Osteoblast (primary cell): Measurements from ENCODE around the gene ESPN. TPM values are rescaled to one million over a fixed set of nuclear protein-coding genes. Genes with fewer than 3 reads are reported as not detected.

ENCODE experiments used
- DNase-seq: peaks from one replicate; pipeline ENCODE4 v3.0.0; 2011; ENCODE audit warnings: low spot score, mixed read lengths; ENCODE audit not compliant: insufficient read length; ENCODE audit errors: missing footprints
- H2AFZ ChIP-seq: 2 replicates; pipeline ENCODE4 v1.6.0; 2011; ENCODE audit warnings: mild to moderate bottlenecking, low read length
- H3K27ac ChIP-seq: 2 replicates; pipeline ENCODE4 v1.5.1; 2011; ENCODE audit warnings: mild to moderate bottlenecking, low read depth, low read length, moderate library complexity
- H3K27me3 ChIP-seq: 2 replicates; pipeline ENCODE4 v1.6.0; 2012; ENCODE audit warnings: mild to moderate bottlenecking, control low read depth, inconsistent platforms, low read length, moderate library complexity; ENCODE audit not compliant: insufficient read depth
- H3K36me3 ChIP-seq: 2 replicates; pipeline ENCODE4 v1.5.1; 2011; ENCODE audit warnings: mild to moderate bottlenecking, low read length, control low read depth, moderate library complexity; ENCODE audit not compliant: insufficient read depth
- H3K4me1 ChIP-seq: 2 replicates; pipeline ENCODE4 v1.5.1; 2011; ENCODE audit warnings: mild to moderate bottlenecking, low read length, control low read depth, moderate library complexity; ENCODE audit not compliant: insufficient read depth
- H3K4me2 ChIP-seq: 2 replicates; pipeline ENCODE4 v1.6.0; 2011; ENCODE audit warnings: mild to moderate bottlenecking, low read length; ENCODE audit not compliant: insufficient read depth
- H3K4me3 ChIP-seq: fragments of 200-600 bp; sonication (generic); 3 replicates; pipeline ENCODE4 v1.5.1; 2012; ENCODE audit warnings: mild to moderate bottlenecking, low read length, inconsistent platforms; ENCODE audit not compliant: insufficient read depth
- H3K79me2 ChIP-seq: 2 replicates; pipeline ENCODE4 v1.6.0; 2012; ENCODE audit warnings: mild to moderate bottlenecking, low read length, control low read depth, inconsistent platforms; ENCODE audit not compliant: insufficient read depth
- H3K9me3 ChIP-seq: 2 replicates; pipeline ENCODE4 v1.5.1; 2011; ENCODE audit warnings: low read depth, low read length, control low read depth
- H4K20me1 ChIP-seq: 2 replicates; pipeline ENCODE4 v1.6.0; 2012; ENCODE audit warnings: mild to moderate bottlenecking, low read length, control low read depth; ENCODE audit not compliant: insufficient read depth
- total RNA-seq: library from RNA; depleted of rRNA; stranded (reverse); fragments of >200 nt; gene quantifications from 2 replicates; pipeline ENCODE4 v1.2.3, GENCODE V29; 2012
- TF ChIP-seq, protein P1 (sequence below): IDR thresholded peaks from 2 replicates; pipeline ENCODE4 v1.5.1; 2011; ENCODE audit warnings: mild to moderate bottlenecking, low read depth, low read length, moderate library complexity; ENCODE audit errors: extremely low read depth

Gene ESPN
- total RNA-seq, 1 donor: not detected

DNA sequence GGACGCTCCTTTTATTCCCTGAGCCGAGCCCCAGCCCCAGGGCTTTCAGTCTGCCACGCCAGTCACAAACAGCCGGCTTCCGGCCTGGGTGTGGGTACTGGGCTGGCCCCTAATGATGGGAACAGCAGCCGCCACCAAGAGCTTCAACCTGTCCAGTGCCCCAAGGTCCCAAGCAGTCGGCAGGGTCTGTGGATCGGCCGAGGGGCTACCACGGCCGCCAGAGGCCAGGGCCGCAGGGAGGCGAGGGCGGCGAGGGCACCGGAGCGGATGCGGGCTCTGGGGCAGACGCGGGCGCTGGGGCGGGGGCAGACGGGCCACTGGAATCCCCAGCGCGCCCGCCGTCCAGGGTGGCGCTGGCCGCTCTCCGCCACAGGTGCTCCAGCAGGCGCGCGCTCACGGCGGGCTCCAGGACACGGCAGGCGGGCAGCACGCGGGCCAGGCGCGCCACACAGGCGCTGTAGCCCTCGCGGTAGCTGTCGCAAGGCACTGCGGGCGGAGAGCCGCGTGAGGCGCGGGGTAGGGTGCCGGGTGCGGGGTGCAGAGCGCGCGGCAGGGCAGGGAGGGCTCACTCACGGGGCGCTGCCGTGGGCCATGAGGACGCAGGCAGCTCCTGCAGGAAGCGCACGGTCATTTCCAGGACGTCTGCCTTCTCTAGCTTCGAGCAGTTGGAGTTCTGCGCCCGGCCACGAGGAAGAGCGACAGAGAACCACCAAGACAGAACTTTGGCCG lies 5.7 kb upstream of the ESPN start:
- Histone ChIP-seq H4K20me1 (peaks cover 3% of the 10 kb centered on the region), H3K36me3 (no peaks in the 10 kb centered on the region), H3K4me2 (no peak overlapping the region), H3K9me3 (no peaks in the 10 kb centered on the region), H3K79me2 (no peaks in the 10 kb centered on the region), H3K27me3 (peaks cover 88% of the 10 kb centered on the region), H2AFZ (no peak overlapping the region), H3K4me1 (peaks cover 14% of the 10 kb centered on the region), H3K27ac (no peak overlapping the region), H3K4me3 (no peak overlapping the region)
- TF ChIP-seq, protein P1, sequence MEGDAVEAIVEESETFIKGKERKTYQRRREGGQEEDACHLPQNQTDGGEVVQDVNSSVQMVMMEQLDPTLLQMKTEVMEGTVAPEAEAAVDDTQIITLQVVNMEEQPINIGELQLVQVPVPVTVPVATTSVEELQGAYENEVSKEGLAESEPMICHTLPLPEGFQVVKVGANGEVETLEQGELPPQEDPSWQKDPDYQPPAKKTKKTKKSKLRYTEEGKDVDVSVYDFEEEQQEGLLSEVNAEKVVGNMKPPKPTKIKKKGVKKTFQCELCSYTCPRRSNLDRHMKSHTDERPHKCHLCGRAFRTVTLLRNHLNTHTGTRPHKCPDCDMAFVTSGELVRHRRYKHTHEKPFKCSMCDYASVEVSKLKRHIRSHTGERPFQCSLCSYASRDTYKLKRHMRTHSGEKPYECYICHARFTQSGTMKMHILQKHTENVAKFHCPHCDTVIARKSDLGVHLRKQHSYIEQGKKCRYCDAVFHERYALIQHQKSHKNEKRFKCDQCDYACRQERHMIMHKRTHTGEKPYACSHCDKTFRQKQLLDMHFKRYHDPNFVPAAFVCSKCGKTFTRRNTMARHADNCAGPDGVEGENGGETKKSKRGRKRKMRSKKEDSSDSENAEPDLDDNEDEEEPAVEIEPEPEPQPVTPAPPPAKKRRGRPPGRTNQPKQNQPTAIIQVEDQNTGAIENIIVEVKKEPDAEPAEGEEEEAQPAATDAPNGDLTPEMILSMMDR: no peak
- peak; percentile 90 for DNase-seq

DNA sequence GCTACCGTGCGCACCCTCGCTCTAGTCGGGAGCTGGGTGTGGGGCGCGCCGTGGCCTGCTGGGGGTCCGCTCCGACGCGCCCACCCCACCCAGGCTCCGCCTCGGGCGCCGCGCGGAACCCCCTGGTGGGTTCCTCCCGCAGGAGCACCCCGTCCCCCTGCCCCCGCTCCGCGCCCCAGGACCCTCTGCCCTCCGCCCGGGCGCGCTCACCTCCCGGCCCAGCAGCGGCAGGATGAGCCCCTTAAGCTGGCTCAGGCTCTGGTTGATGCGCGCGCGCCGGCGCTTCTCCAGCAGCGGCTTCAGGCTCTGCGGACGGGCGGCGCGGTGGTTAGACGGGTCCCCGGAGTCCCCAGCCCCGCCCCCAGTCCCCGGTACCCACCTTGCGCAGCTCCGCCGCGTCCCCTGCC lies 5.2 kb upstream of the ESPN start:
- peak; percentile 82 for DNase-seq
- peaks cover 90% of the 10 kb centered on the region for H3K27me3 ChIP-seq
- no peak overlapping the region for H3K4me3 ChIP-seq
- peaks cover 14% of the 10 kb centered on the region for H3K4me1 ChIP-seq
- no peak overlapping the region for H2AFZ ChIP-seq
- H4K20me1 ChIP-seq: peaks cover 3% of the 10 kb centered on the region
- H3K79me2 ChIP-seq: no peaks in the 10 kb centered on the region
- no peaks in the 10 kb centered on the region for H3K36me3 ChIP-seq
- no peaks in the 10 kb centered on the region for H3K9me3 ChIP-seq
- H3K4me2 ChIP-seq: no peak overlapping the region
- H3K27ac ChIP-seq: no peak overlapping the region
- TF ChIP-seq, protein P1: no peak

DNA sequence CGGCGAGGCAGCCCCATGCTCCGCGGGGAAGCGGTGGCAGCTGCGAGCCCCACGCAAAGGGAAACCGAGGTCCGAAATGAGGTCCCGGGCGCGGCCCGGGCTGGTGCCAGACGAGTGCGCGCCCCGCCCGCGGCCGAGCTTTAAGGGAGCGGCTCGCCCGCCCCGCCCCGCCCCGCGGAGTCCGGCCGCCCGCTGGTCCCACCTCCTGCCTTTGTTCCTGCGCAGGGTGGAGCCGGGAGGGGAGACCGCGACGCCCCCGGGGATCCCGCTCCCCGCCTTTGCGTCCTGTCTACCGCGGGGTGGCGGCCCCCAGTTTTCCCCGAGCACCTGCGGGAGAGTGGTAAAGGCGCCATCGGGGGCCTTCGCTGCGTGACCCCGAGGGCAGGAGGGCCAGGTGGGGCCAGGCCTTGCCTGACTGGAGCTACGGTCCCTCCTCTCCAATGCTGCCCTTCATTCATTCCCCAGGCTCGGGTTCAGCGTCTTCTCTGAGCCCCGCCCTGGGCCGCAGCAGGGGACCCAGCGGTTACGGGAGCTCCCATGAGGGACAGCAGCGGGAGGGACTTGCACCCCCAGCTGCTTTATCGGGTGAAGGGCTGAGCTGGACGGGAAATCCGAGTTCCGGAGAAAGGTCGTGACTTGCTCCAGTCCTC lies 4.6 kb upstream of the ESPN start, which contains the start of gene HES2:
TSS of gene HES2 (minus strand) at position 116 of the 650 bp plus-strand sequence. CDS start at position 17, 99 bp downstream.
- Histone ChIP-seq H3K27ac (no peak within 1 kb of the TSS), H3K36me3 (no peaks in the 10 kb centered on the region), H2AFZ (no peak within 1 kb of the TSS), H3K9me3 (no peaks in the 10 kb centered on the region), H3K4me3 (no peak within 1 kb of the TSS), H3K4me1 (peaks cover 9% of the 10 kb centered on the region), H3K27me3 (peaks cover 91% of the 10 kb centered on the region), H4K20me1 (peaks cover 3% of the 10 kb centered on the region), H3K4me2 (no peak within 1 kb of the TSS), H3K79me2 (no peaks in the 10 kb centered on the region)
- peak; percentile 92 for DNase-seq
- TF ChIP-seq, protein P1: no peak

DNA sequence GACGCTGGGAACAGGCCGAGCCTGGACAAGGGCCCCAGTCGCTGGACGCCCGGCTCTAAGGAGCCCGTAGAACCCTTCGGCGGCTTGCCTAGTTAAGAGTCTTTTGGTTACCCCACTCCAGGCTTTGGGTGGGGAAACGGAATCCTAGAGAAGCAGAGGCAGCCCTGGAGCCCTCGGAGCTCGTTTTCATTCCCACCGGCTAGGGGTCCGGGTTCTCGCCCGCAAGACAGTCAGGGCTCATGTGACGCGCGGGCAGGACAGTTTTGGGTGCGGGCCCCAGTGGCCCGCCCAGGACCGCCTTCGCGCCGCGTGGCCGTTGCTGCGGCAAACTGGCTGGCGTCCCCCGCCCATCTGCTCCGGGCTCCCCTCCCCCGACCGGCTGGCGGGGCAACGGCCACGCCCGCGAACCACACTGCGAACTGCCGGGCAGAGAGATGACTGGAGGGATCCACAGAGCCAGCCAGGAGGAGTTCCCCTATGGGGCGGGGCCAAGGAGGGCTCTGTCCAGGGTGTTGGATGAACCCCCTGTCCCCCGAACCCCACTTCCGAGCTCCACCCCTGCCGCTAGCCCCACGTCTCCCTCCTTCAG lies 4.0 kb upstream of the ESPN start:
- TF ChIP-seq, protein P1: no peak
- Histone ChIP-seq H3K4me2 (no peak overlapping the region), H2AFZ (no peak overlapping the region), H3K27me3 (peaks cover 91% of the 10 kb centered on the region), H3K27ac (no peak overlapping the region), H3K4me3 (no peak overlapping the region), H3K36me3 (no peaks in the 10 kb centered on the region), H4K20me1 (peaks cover 3% of the 10 kb centered on the region), H3K4me1 (peaks cover 8% of the 10 kb centered on the region), H3K9me3 (no peaks in the 10 kb centered on the region), H3K79me2 (no peaks in the 10 kb centered on the region)
- peak; percentile 90 for DNase-seq
